Kidney (tissue), 14 donors: ENCODE results near the gene CLTB. TPM values are rescaled to one million over a fixed set of nuclear protein-coding genes. Genes with fewer than 3 reads are reported as not detected.

Source experiments
- DNase-seq, 5 donors: peaks; one replicate each; pipeline ENCODE4 v3.0.0-alpha.2; 2013 to 2020
- FAIRE-seq: peaks from 2 replicates; lab custom pipeline; 2012; peaks lifted over from hg19 to GRCh38; lab: Jason Lieb, UNC
- H3K27ac ChIP-seq, 2 donors: one replicate each; pipeline ENCODE4 v1.7.0; 2013; ENCODE audit warnings: low read depth in 2 of 2, low read length in 2 of 2, inconsistent platforms in 1 of 2
- H3K27me3 ChIP-seq: one replicate; pipeline ENCODE4 v1.7.1; 2013; ENCODE audit warnings: low read length, inconsistent platforms; ENCODE audit not compliant: control insufficient read depth, insufficient read depth
- H3K36me3 ChIP-seq, 3 donors: one replicate each; pipeline versions ENCODE4 v1.7.0 to v1.7.1; 2013; ENCODE audit warnings: low read length in 3 of 3, control low read depth in 1 of 3, inconsistent platforms in 1 of 3; ENCODE audit not compliant: insufficient read depth in 3 of 3, control insufficient read depth in 2 of 3
- H3K4me1 ChIP-seq, 3 donors: one replicate each; pipeline versions ENCODE4 v1.7.0 to v1.7.1; 2013; ENCODE audit warnings: low read length in 3 of 3, inconsistent platforms in 1 of 3, low read depth in 1 of 3; ENCODE audit not compliant: control insufficient read depth in 2 of 3, insufficient read depth in 2 of 3
- H3K4me3 ChIP-seq, 3 donors: one replicate each; pipeline versions ENCODE4 v1.7.0 to v1.8.1; 2013; ENCODE audit warnings: low read length in 3 of 3, control low read depth in 1 of 3, inconsistent platforms in 1 of 3
- H3K9ac ChIP-seq, 3 donors: one replicate each; pipeline versions ENCODE4 v1.7.0 to v1.7.1; 2013; ENCODE audit warnings: low read length in 3 of 3, control low read depth in 1 of 3, inconsistent platforms in 1 of 3
- H3K9me3 ChIP-seq, 3 donors: one replicate each; pipeline versions ENCODE4 v1.7.0 to v1.7.1; 2013; ENCODE audit warnings: low read length in 3 of 3, control low read depth in 1 of 3, inconsistent platforms in 1 of 3; ENCODE audit not compliant: control insufficient read depth in 2 of 3, insufficient read depth in 1 of 3
- intact Hi-C: fragments of 100-400 bp; cut with DNase I; formaldehyde crosslinking; loops from one replicate; pipeline ENCODE4 v1.11.1; 2022
- polyA plus RNA-seq: library from polyadenylated mRNA; stranded (reverse); fragments of 350-450 nt; fragmentation: Illumina TruSeq; extraction: RNeasy Lipid Tissue Mini Kit (QIAGEN cat#74804); gene quantifications from one replicate; pipeline ENCODE4 v1.2.3, GENCODE V29; 2014; ENCODE audit warnings: low read depth, low replicate concordance; ENCODE audit not compliant: insufficient read depth
- total RNA-seq: library from RNA; stranded (reverse); fragmentation: NEBNext Ultra II Directional; extraction: Animal tissue kit (Norgen Biotek cat#: 25700); gene quantifications from one replicate; pipeline ENCODE4 v1.2.1, GENCODE V29; 2021
- TF ChIP-seq, protein P1 (sequence below): IDR thresholded peaks from 3 replicates; pipeline ENCODE4 v1.5.1; 2012; ENCODE audit warnings: mild to moderate bottlenecking, moderate library complexity, borderline replicate concordance; ENCODE audit not compliant: insufficient read depth; ENCODE audit errors: extremely low read depth
- donor health status: control.
- donor health status: control.
- donor health status: control.
- donor health status: control.
- donor health status: control.
- donor health status: DM: yes; HTN: yes; CAD: no.
- donor health status: Normal renal cell carcinoma (clear cell type).

Gene CLTB
- total and polyA plus RNA-seq, 2 donors from 2014 or later = 76.3 to 151 TPM

DNA sequence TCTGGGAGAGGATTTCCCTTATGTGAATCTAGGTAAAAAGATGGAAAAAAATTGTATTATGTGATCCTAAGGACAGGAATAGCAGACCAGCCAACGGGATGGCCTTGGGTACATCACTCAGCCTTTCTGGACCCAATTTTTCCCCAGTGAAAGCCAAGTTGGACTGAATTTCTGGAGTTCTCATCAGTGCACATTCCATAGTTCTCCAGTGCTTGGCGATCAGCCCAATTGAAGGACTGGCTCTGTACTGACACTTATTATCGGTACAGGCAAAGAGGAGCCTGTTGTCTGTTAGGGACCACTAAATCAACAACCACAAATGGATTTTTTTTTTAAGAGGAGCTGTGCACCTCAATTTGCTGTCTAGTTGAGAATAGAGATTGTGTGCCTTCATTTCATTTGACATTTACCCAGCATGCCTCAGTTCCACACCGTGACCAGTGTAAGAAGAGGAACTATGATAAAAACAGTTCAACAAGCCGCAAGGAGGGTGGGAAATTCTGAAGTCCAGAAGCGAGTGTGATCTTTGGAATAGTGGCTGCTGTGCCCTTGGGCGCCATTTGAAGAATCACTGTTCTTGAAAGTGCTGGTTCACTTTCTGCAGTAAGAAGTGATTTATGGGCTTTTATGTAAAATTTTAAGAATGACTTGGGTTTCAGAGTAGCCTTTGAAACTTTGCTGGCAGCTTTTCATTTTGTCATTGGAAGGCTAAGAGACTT is 43.1 kb downstream of the CLTB start:
- FAIRE-seq (no peak), DNase-seq (no peak)
- TF ChIP-seq, protein P1, sequence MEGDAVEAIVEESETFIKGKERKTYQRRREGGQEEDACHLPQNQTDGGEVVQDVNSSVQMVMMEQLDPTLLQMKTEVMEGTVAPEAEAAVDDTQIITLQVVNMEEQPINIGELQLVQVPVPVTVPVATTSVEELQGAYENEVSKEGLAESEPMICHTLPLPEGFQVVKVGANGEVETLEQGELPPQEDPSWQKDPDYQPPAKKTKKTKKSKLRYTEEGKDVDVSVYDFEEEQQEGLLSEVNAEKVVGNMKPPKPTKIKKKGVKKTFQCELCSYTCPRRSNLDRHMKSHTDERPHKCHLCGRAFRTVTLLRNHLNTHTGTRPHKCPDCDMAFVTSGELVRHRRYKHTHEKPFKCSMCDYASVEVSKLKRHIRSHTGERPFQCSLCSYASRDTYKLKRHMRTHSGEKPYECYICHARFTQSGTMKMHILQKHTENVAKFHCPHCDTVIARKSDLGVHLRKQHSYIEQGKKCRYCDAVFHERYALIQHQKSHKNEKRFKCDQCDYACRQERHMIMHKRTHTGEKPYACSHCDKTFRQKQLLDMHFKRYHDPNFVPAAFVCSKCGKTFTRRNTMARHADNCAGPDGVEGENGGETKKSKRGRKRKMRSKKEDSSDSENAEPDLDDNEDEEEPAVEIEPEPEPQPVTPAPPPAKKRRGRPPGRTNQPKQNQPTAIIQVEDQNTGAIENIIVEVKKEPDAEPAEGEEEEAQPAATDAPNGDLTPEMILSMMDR = no peak
- H3K4me1 ChIP-seq = no peaks in the 10 kb centered on the region
- no peaks in the 10 kb centered on the region for H3K9me3 ChIP-seq
- intact Hi-C loops = no loop called here
- H3K27ac ChIP-seq = no peak overlapping the region
- no peaks in the 10 kb centered on the region for H3K27me3 ChIP-seq
- H3K36me3 ChIP-seq = no peaks in the 10 kb centered on the region
- no peak overlapping the region for H3K4me3 ChIP-seq
- no peak overlapping the region for H3K9ac ChIP-seq

DNA sequence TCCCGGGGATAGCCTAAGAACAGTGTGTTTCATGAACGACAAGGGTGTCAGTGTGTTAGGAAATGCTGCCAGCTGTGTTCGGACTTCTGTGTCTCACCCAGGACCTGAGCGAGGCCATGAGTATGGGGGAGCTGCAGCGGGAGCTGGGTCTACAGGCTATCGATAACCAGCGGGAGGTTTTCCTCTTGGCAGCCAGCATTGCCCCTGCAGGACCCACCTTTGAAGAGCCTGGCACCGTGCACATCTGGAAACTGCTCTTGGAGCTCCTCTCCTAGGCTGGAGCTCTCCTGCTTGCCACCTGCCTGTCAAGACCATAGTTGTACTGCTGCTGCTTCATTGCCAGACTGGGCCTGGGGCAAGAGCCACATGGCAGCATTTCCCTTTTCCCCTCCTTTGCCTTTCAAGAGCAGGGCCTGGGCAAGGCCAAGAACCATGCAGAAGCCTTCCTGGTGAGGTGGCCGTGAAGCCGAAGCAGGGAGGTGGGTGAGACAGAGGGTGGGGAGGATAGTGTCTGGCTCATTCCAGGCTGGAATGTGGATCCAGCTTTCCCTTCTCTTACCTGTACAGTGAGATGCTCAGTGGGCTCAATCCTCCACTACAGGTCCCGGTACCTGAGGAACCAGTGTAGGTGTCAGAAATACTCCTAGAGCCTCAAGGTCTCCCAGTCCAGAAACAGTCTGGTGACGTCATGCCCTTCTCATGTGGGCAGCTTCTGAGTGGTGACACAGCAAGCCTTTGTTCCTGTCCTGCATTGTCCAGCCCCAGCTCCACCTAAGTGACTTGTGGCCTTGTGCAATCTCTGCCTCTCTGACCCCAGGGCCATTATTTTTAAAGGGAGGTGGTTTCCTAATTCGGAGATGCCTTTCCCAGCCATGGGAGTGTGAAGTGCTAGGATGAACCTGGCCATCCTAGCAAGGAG is 44.5 kb downstream of the CLTB start:
- Histone ChIP-seq H3K36me3 (no peaks in the 10 kb centered on the region), H3K4me3 (no peak overlapping the region), H3K27ac (no peak overlapping the region), H3K9me3 (no peaks in the 10 kb centered on the region), H3K27me3 (no peaks in the 10 kb centered on the region), H3K4me1 (no peaks in the 10 kb centered on the region), H3K9ac (no peak overlapping the region)
- intact Hi-C loops = no loop called here
- TF ChIP-seq, protein P1 = no peak
- DNase-seq (no peak), FAIRE-seq (no peak)

GRCh38 chr5:176369934-176370711 is 46.2 kb downstream of the CLTB start:
- Histone ChIP-seq H3K36me3 (no peaks in the 10 kb centered on the region), H3K27ac (no peak overlapping the region), H3K9ac (no peak overlapping the region), H3K4me1 (peaks cover 0 to 4% (median 0%) of the 10 kb centered on the region in 3 donors), H3K27me3 (no peaks in the 10 kb centered on the region), H3K4me3 (no peak overlapping the region), H3K9me3 (no peaks in the 10 kb centered on the region)
- TF ChIP-seq, protein P1 = no peak
- FAIRE-seq (no peak), DNase-seq (no peak)
- intact Hi-C loops = no loop called here
